Measurements from ENCODE around the gene ESAM. TPM values are rescaled to one million over a fixed set of nuclear protein-coding genes. Genes with fewer than 3 reads are reported as not detected.

Gene ESAM
- total and polyA plus RNA-seq, 2 of the 8 experiments (the other 6 are each of a cell fraction or from before 2014, with no cell fraction given): 0.09 TPM; not detected in 1

DNA sequence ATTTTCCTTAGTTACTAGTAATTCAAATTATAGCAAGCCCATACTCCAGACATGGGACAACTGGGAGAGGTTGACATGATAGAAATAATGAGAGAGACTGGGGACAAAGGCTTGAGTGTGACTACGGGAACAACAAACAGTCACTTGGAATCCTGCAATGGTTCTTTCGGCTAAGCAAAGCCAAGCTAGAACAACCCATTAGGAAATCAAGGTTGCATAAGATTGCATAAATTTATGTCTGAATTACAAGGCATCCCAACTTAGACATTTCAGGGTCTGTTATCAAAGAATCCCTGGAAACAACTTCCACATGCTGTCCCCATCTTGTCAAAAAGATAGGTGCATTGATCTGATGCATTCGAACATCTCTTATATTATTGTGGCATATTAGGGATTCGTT lies 32.5 kb downstream of the ESAM start:
- H3K9me3 ChIP-seq (ENCODE audit: insufficient read depth in 2 of 2, low read depth in 1 of 2, low read length in 1 of 2): no peaks in the 10 kb centered on the region
- no peaks in the 10 kb centered on the region for H4K20me1 ChIP-seq (replicated peaks in 1 of 2; ENCODE audit: control insufficient read depth in 1 of 2, insufficient read depth in 2 of 2, low read length in 2 of 2)
- no peak overlapping the region for H3K4me3 ChIP-seq (ENCODE audit: extremely low read depth in 1 of 4, insufficient read depth in 2 of 4, low read depth in 3 of 4, low read length in 4 of 4)
- H2BK120ac ChIP-seq (replicated peaks; ENCODE audit: low read depth, low read length): no peak overlapping the region
- no peak overlapping the region for H2AFZ ChIP-seq (ENCODE audit: low read length)
- no peak overlapping the region for H3K18ac ChIP-seq (ENCODE audit: extremely low read depth, low read length)
- 78% methylated on average over 4 of the region's 4 CpGs; no CpG with 5 or more reads in 1 of the 2 experiments for WGBS, 2 experiments (ENCODE audit: extremely low coverage in 1 of 2, insufficient coverage in 1 of 2, insufficient read length in 1 of 2, insufficient replicate concordance in 2 of 2, low coverage in 1 of 2, low lambda C conversion rate in 2 of 2, missing lambda C conversion rate in 1 of 2)
- no peak overlapping the region for H3K9ac ChIP-seq (replicated peaks in 1 of 4; ENCODE audit: extremely low read depth in 1 of 4, low read depth in 3 of 4, low read length in 3 of 4)
- H3K79me2 ChIP-seq (ENCODE audit: control insufficient read depth in 1 of 2, insufficient read depth in 2 of 2, low read length in 2 of 2): no peaks in the 10 kb centered on the region
- H3K4me1 ChIP-seq (replicated peaks in 1 of 4; ENCODE audit: control insufficient read depth in 3 of 4, insufficient read depth in 4 of 4, low read length in 3 of 4): peaks cover 8 to 15% (median 10%) of the 10 kb centered on the region in 4 experiments
- H4K8ac ChIP-seq (ENCODE audit: extremely low read depth, insufficient read depth, low read length): no peak overlapping the region
- no peak overlapping the region for H3K27ac ChIP-seq (ENCODE audit: low read depth, low read length)
- H4K91ac ChIP-seq (replicated peaks; ENCODE audit: insufficient read length, low read length): no peak overlapping the region
- no peaks in the 10 kb centered on the region for H3K36me3 ChIP-seq (ENCODE audit: control insufficient read depth in 2 of 4, insufficient read depth in 4 of 4, low read length in 3 of 4)
- DNase-seq (ENCODE audit: low read depth in 1 of 2, low spot score in 2 of 2): no peak
- no peak for TF ChIP-seq SAP30 (IDR thresholded peaks at IDR 0.05; ENCODE audit: insufficient read depth, insufficient replicate concordance, low read length)
- TF ChIP-seq JUN (IDR thresholded peaks at IDR 0.05; ENCODE audit: low read depth, low read length): no peak
- no peak for TF ChIP-seq BRCA1 (IDR thresholded peaks at IDR 0.05; ENCODE audit: low read depth, low read length)
- TF ChIP-seq POU5F1 (IDR thresholded peaks at IDR 0.05; ENCODE audit: low read depth, low read length): no peak
- no peak for TF ChIP-seq CTBP2 (IDR thresholded peaks at IDR 0.05; ENCODE audit: borderline replicate concordance, insufficient read depth, insufficient read length, low read length)
- TF ChIP-seq NRF1 (IDR thresholded peaks at IDR 0.05; ENCODE audit: low read depth, low read length): no peak
- H3K14ac ChIP-seq (ENCODE audit: insufficient read length): no peak overlapping the region
- H3K79me1 ChIP-seq (ENCODE audit: low read depth, low read length): no peaks in the 10 kb centered on the region
- no peak overlapping the region for H3K4ac ChIP-seq (replicated peaks; ENCODE audit: insufficient read length, low read depth, low read length)
- no peak for FAIRE-seq
- H2BK20ac ChIP-seq (ENCODE audit: low read length): no peak overlapping the region
- no peak overlapping the region for H3K4me2 ChIP-seq (ENCODE audit: insufficient read depth in 1 of 2, low read depth in 2 of 2, low read length in 2 of 2)
- peaks cover 0 to 6% (median 4%) of the 10 kb centered on the region in 4 experiments; a peak in 5 of 7 replicates for H3K27me3 ChIP-seq (replicated peaks in 1 of 4; ENCODE audit: control insufficient read depth in 3 of 4, extremely low read depth in 1 of 4, insufficient read depth in 3 of 4, low read length in 3 of 4)
- H2BK5ac ChIP-seq (ENCODE audit: low read depth, low read length): no peak overlapping the region
- no peak overlapping the region for H2BK15ac ChIP-seq (ENCODE audit: low read length)
- no peaks in the 10 kb centered on the region; the same call in 1 of the 2 replicates for H3K23me2 ChIP-seq (ENCODE audit: low read depth, low read length)
- no peak overlapping the region for H3K56ac ChIP-seq (replicated peaks; ENCODE audit: insufficient read length, low read depth, low read length)
- no peak overlapping the region for H3K23ac ChIP-seq (ENCODE audit: insufficient read length)
- CTCF ChIA-PET (ENCODE audit: partially characterized antibody): interaction anchor here (1.4 to 21.1 kb wide), 3 partner anchors 12 to 60 kb away, joined by 3 to 382 read pairs (median 6); partner anchors contain the start of genes ESAM and VSIG2
- no peak overlapping the region for H2AK5ac ChIP-seq (ENCODE audit: low read depth, low read length)
- no peak overlapping the region for H2BK12ac ChIP-seq (ENCODE audit: low read depth, low read length)
- POLR2A ChIA-PET (ENCODE audit: partially characterized antibody): interaction anchor here (0.6 to 0.9 kb wide), 2 partner anchors 10 to 12 kb away, joined by 3 read pairs; partner anchors contain the start of gene NRGN
- H4K5ac ChIP-seq (ENCODE audit: insufficient read length, low read depth, low read length): no peak overlapping the region
